ENCODE measurements around the gene NUCB1. TPM values are rescaled to one million over a fixed set of nuclear protein-coding genes. Genes with fewer than 3 reads are reported as not detected.

NUCB1 gene
- total RNA-seq, 2 experiments from 2014 or later: 229 to 236 TPM

DNA sequence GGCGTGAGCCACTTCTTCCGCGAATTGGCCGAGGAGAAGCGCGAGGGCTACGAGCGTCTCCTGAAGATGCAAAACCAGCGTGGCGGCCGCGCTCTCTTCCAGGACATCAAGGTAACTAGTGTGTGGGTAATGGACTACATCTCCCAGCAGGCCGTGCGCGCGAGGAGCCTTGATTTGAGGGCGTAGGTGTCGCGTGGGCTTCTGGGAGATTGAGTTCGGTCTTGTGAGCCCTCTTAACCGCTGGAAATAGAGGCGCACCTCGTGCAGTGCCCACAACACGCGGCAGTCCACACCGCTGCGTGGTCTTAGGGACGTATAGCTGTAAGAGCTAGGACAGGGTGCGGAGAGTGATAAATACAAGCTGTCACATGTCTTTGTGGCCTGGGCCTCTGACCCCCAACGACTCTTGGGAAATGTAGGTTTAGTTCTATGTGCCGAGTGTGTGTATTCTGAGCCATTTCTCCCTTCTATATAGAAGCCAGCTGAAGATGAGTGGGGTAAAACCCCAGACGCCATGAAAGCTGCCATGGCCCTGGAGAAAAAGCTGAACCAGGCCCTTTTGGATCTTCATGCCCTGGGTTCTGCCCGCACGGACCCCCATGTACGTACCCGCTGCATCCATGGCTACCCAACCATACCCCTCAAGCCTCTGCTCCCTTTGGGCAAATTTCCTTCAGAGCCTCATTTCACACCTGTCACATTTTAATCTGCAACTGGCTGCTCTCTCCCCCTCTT is 65.9 kb downstream of the NUCB1 start:
- Mint-ChIP-seq H3K27me3 (ENCODE audit: low read depth) (no peaks in the 10 kb centered on the region), H3K4me3 (peak overlapping the region; percentile 96), H3K27ac (peak overlapping the region; percentile 96), H3K36me3 (ENCODE audit: low read depth) (peaks cover 58% of the 10 kb centered on the region), H3K4me1 (ENCODE audit: low read depth) (peaks cover 72% of the 10 kb centered on the region), H3K9me3 (ENCODE audit: insufficient read depth) (no peaks in the 10 kb centered on the region)
- ChIA-PET POLR2A (interaction anchor here (0.5 to 5.4 kb wide), 8 partner anchors 9 to 562 kb away, joined by 3 to 54 read pairs (median 4); partner anchors contain the start of genes BAX, NUCB1, PPP1R15A and RCN3), CTCF (interaction anchor here (1.3 to 3.8 kb wide), 4 partner anchors 27 to 171 kb away, joined by 4 to 23 read pairs (median 6); partner anchors contain the start of genes DHDH, GYS1 and RUVBL2)
- ATAC-seq (peak; percentile 52), DNase-seq (peak; percentile 95)

- POLR2A ChIA-PET: interaction anchor here (0.5 to 5.4 kb wide), 6 partner anchors 11 to 561 kb away, joined by 3 to 54 read pairs (median 4); partner anchors contain the start of genes NUCB1, PPP1R15A and RCN3
- Mint-ChIP-seq H3K36me3 (ENCODE audit: low read depth) (peaks cover 53% of the 10 kb centered on the region), H3K4me1 (ENCODE audit: low read depth) (peaks cover 67% of the 10 kb centered on the region), H3K27ac (peak overlapping the region; percentile 96), H3K27me3 (ENCODE audit: low read depth) (no peaks in the 10 kb centered on the region), H3K9me3 (ENCODE audit: insufficient read depth) (no peaks in the 10 kb centered on the region), H3K4me3 (peak overlapping the region; percentile 96)
- ATAC-seq (no peak), DNase-seq (peak; percentile 35)
- CTCF ChIA-PET: interaction anchor here (1.3 to 3.8 kb wide), 4 partner anchors 26 to 171 kb away, joined by 4 to 23 read pairs (median 6); partner anchors contain the start of genes DHDH, GYS1 and RUVBL2
Observed at GRCh38 chr19:48966541-48967345, 66.6 kb downstream of the NUCB1 start.

- CTCF ChIA-PET: interaction anchor here (0.7 to 3.8 kb wide), 5 partner anchors 25 to 172 kb away, joined by 3 to 23 read pairs (median 5); partner anchors contain the start of genes DHDH, GYS1, PPP1R15A and RUVBL2
- H3K36me3 Mint-ChIP-seq (ENCODE audit: low read depth): peaks cover 46% of the 10 kb centered on the region
Observed at GRCh38 chr19:48967346-48968178, 67.5 kb downstream of the NUCB1 start.

DNA sequence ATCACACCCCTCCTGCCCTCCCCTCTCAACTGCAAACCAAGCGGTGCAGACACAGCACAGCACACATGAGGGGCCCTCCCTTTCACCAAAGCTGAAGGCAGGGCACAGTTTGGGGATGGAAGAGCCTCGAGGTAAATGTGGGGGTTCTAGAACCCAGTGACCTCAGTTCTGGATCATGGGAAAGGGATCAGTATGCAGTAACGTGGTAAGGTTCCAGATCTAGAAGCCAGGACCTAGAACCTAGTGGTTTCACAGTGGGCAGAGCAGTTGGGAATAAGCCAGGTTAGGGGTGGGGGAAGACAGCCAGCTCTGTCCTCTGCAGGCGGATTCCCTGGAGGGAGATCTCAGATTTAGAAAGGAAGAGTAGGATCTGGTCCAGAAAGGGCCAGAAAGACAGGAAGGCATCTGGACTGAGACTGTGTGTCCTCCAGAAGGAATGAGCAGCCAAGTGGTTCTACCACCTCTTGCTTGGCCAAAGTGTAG is 68.1 kb downstream of the NUCB1 start:
- H3K36me3 Mint-ChIP-seq (ENCODE audit: low read depth): peaks cover 50% of the 10 kb centered on the region
- DNase-seq (no peak), ATAC-seq (no peak)
- no peaks in the 10 kb centered on the region for H3K27me3 Mint-ChIP-seq (ENCODE audit: low read depth)
- no peak overlapping the region for H3K4me3 Mint-ChIP-seq
- H3K27ac Mint-ChIP-seq: peak overlapping the region; percentile 23
- CTCF ChIA-PET: interaction anchor here (0.7 to 3.8 kb wide), 3 partner anchors 25 to 172 kb away, joined by 3 to 23 read pairs (median 3); partner anchors contain the start of genes GYS1, PPP1R15A and RUVBL2
- H3K9me3 Mint-ChIP-seq (ENCODE audit: insufficient read depth): no peaks in the 10 kb centered on the region
- POLR2A ChIA-PET: interaction anchor here (1.4 to 5.4 kb wide), 2 partner anchors 67 to 94 kb away, joined by 3 to 54 read pairs; partner anchors contain the start of gene PPP1R15A
- peaks cover 54% of the 10 kb centered on the region for H3K4me1 Mint-ChIP-seq (ENCODE audit: low read depth)

More at GRCh38 chr19:48967346-48968178, 67.5 kb downstream of the NUCB1 start:
- no peaks in the 10 kb centered on the region for H3K9me3 Mint-ChIP-seq (ENCODE audit: insufficient read depth)
- no peaks in the 10 kb centered on the region for H3K27me3 Mint-ChIP-seq (ENCODE audit: low read depth)
- peak overlapping the region; percentile 23 for H3K27ac Mint-ChIP-seq
- peak overlapping the region; percentile 96 for H3K4me3 Mint-ChIP-seq
- POLR2A ChIA-PET: interaction anchor here (1.4 to 5.4 kb wide), 2 partner anchors 66 to 93 kb away, joined by 3 to 54 read pairs; partner anchors contain the start of gene PPP1R15A
- no peak for DNase-seq
- H3K4me1 Mint-ChIP-seq (ENCODE audit: low read depth): peaks cover 59% of the 10 kb centered on the region
- ATAC-seq: no peak

GRCh38 chr19:48968813-48969218 is 68.7 kb downstream of the NUCB1 start:
- ChIA-PET CTCF (interaction anchor here (1.2 kb wide), 1 partner anchor 173 kb away, joined by 3 read pairs; no protein-coding TSS in a partner anchor), POLR2A (interaction anchor here (0.7 to 1.1 kb wide), 2 partner anchors 68 to 170 kb away, joined by 3 read pairs; partner anchors contain the start of gene NUCB1)
- no peaks in the 10 kb centered on the region for H3K9me3 Mint-ChIP-seq (ENCODE audit: insufficient read depth)
- peaks cover 50% of the 10 kb centered on the region for H3K36me3 Mint-ChIP-seq (ENCODE audit: low read depth)
- H3K27me3 Mint-ChIP-seq (ENCODE audit: low read depth): no peaks in the 10 kb centered on the region
- DNase-seq (no peak), ATAC-seq (no peak)
- no peak overlapping the region for H3K4me3 Mint-ChIP-seq
- peaks cover 48% of the 10 kb centered on the region for H3K4me1 Mint-ChIP-seq (ENCODE audit: low read depth)
- H3K27ac Mint-ChIP-seq: no peak overlapping the region

GRCh38 chr19:48969276-48970138 is 69.4 kb downstream of the NUCB1 start:
- DNase-seq (no peak), ATAC-seq (no peak)
- H3K27me3 Mint-ChIP-seq (ENCODE audit: low read depth): no peaks in the 10 kb centered on the region
- no peak overlapping the region for H3K27ac Mint-ChIP-seq
- peaks cover 41% of the 10 kb centered on the region for H3K4me1 Mint-ChIP-seq (ENCODE audit: low read depth)
- no peaks in the 10 kb centered on the region for H3K9me3 Mint-ChIP-seq (ENCODE audit: insufficient read depth)
- ChIA-PET CTCF (interaction anchor here (0.6 to 3.4 kb wide), 14 partner anchors 10 to 187 kb away, joined by 3 to 39 read pairs (median 15); partner anchors contain the start of genes BAX, DHDH, GYS1 and NUCB1), POLR2A (interaction anchor here (0.7 to 1.2 kb wide), 4 partner anchors 69 to 171 kb away, joined by 3 read pairs; partner anchors contain the start of gene NUCB1)
- H3K4me3 Mint-ChIP-seq: no peak overlapping the region
- peaks cover 52% of the 10 kb centered on the region for H3K36me3 Mint-ChIP-seq (ENCODE audit: low read depth)

GRCh38 chr19:48970139-48970766 is 70.1 kb downstream of the NUCB1 start:
- DNase-seq: no peak
- ATAC-seq: no peak
- H3K4me1 Mint-ChIP-seq (ENCODE audit: low read depth): peaks cover 36% of the 10 kb centered on the region
- CTCF ChIA-PET: interaction anchor here (0.6 to 3.4 kb wide), 42 partner anchors 8 to 325 kb away, joined by 3 to 39 read pairs (median 4); partner anchors contain the start of genes BAX, CA11, DHDH and GYS1
- H3K36me3 Mint-ChIP-seq (ENCODE audit: low read depth): peaks cover 52% of the 10 kb centered on the region
- POLR2A ChIA-PET: interaction anchor here (0.8 to 1.2 kb wide), 7 partner anchors 8 to 171 kb away, joined by 3 to 4 read pairs (median 3); partner anchors contain the start of gene GYS1
- H3K27ac Mint-ChIP-seq: no peak overlapping the region
- no peaks in the 10 kb centered on the region for H3K27me3 Mint-ChIP-seq (ENCODE audit: low read depth)
- no peak overlapping the region for H3K4me3 Mint-ChIP-seq
- no peaks in the 10 kb centered on the region for H3K9me3 Mint-ChIP-seq (ENCODE audit: insufficient read depth)

- CTCF ChIA-PET: interaction anchor here (0.6 to 3.4 kb wide), 41 partner anchors 9 to 325 kb away, joined by 3 to 39 read pairs (median 4); partner anchors contain the start of genes BAX, CA11, DHDH and GYS1
- ATAC-seq: peak; percentile 68
- DNase-seq: peak; percentile 89
- Mint-ChIP-seq H3K4me3 (no peak overlapping the region), H3K27ac (no peak overlapping the region), H3K27me3 (ENCODE audit: low read depth) (no peaks in the 10 kb centered on the region), H3K4me1 (ENCODE audit: low read depth) (peaks cover 31% of the 10 kb centered on the region), H3K36me3 (ENCODE audit: low read depth) (peaks cover 46% of the 10 kb centered on the region), H3K9me3 (ENCODE audit: insufficient read depth) (no peaks in the 10 kb centered on the region)
- POLR2A ChIA-PET: interaction anchor here (0.8 to 1.2 kb wide), 6 partner anchors 9 to 134 kb away, joined by 3 to 4 read pairs (median 3); partner anchors contain the start of gene GYS1
Observed at GRCh38 chr19:48970923-48971395, 70.8 kb downstream of the NUCB1 start.

Data from activated CD8-positive, alpha-beta T cell treated with anti-CD3 and anti-CD28 coated beads, Interleukin-2, amount 10 ng/mL, durations not matched to agents 7 days and 5 days (primary cell).